CD4-positive, alpha-beta T cell (primary cell): Measurements from ENCODE around the gene HS6ST3. TPM values are rescaled to one million over a fixed set of nuclear protein-coding genes. Genes with fewer than 3 reads are reported as not detected.

Experiments used
- ATAC-seq: fragments of 200-7000 bp; cut with Tn5 transposase; one replicate; pipeline ENCODE4 v1.10.0; 2022; ENCODE audit warnings: mild to moderate bottlenecking; ENCODE audit not compliant: poor library complexity
- CTCF ChIA-PET: fragments of 350-600 bp; sonication (Branson Sonifier 250); formaldehyde crosslinking; loops from one replicate; lab custom pipeline; 2021; ENCODE audit warnings: antibody characterized with exemption, inconsistent platforms; lab: Charles Lee
- POLR2A ChIA-PET: fragments of 350-600 bp; sonication (Branson Sonifier 250); formaldehyde crosslinking; loops from one replicate; lab custom pipeline; 2021; ENCODE audit warnings: antibody characterized with exemption, inconsistent platforms; lab: Charles Lee
- DNase-seq, 14 experiments: peaks; one replicate each; pipeline ENCODE4 v3.0.0-alpha.2; 2013 to 2020; ENCODE audit warnings: mixed read lengths in 2 of 14
- H3K27ac ChIP-seq, 2 donors: one replicate each; pipeline versions ENCODE4 v1.5.1 to v1.7.0; 2013; ENCODE audit warnings: low read length in 2 of 2, low read depth in 1 of 2, mild to moderate bottlenecking in 1 of 2
- H3K27me3 ChIP-seq, 2 experiments: 1 replicate in 1 of 2; 2 replicates in 1 of 2; pipeline versions ENCODE4 v1.6.1 to v1.7.0; 2013; ENCODE audit warnings: low read length in 2 of 2, control low read depth in 1 of 2, mild to moderate bottlenecking in 1 of 2, moderate library complexity in 1 of 2; ENCODE audit not compliant: insufficient read depth in 2 of 2, control insufficient read depth in 1 of 2
- H3K36me3 ChIP-seq: one replicate; pipeline ENCODE4 v1.6.1; 2013; ENCODE audit warnings: low read length, control low read depth; ENCODE audit not compliant: insufficient read depth
- H3K4me1 ChIP-seq: one replicate; pipeline ENCODE4 v1.6.1; 2013; ENCODE audit warnings: low read length, control low read depth; ENCODE audit not compliant: insufficient read depth
- H3K4me3 ChIP-seq: one replicate; pipeline ENCODE4 v1.5.1; 2013; ENCODE audit warnings: mild to moderate bottlenecking, low read length, moderate library complexity
- H3K9me3 ChIP-seq, 2 experiments: 1 replicate in 1 of 2; 2 replicates in 1 of 2; pipeline versions ENCODE4 v1.6.1 to v1.7.0; 2013; ENCODE audit warnings: low read length in 2 of 2, mild to moderate bottlenecking in 2 of 2, control low read depth in 1 of 2, moderate library complexity in 1 of 2; ENCODE audit not compliant: control insufficient read depth in 1 of 2, insufficient read depth in 1 of 2
- H3K27ac Mint-ChIP-seq: one replicate; pipeline ENCODE4 v1.8.0; 2020; ENCODE audit warnings: mixed read lengths
- H3K27me3 Mint-ChIP-seq: one replicate; pipeline ENCODE4 v1.8.0; 2021; ENCODE audit warnings: mixed read lengths
- H3K36me3 Mint-ChIP-seq: one replicate; pipeline ENCODE4 v1.8.0; 2021; ENCODE audit warnings: low read depth, mixed read lengths
- H3K4me1 Mint-ChIP-seq: one replicate; pipeline ENCODE4 v1.8.0; 2021; ENCODE audit warnings: low read depth, mixed read lengths
- H3K4me3 Mint-ChIP-seq: one replicate; pipeline ENCODE4 v1.8.0; 2020; ENCODE audit warnings: mild to moderate bottlenecking, mixed read lengths
- H3K9me3 Mint-ChIP-seq: one replicate; pipeline ENCODE4 v1.8.0; 2020; ENCODE audit warnings: mixed read lengths
- CTCF ChIP-seq: fragments of 200-600 bp; IDR thresholded peaks from one replicate; pipeline ENCODE4 v1.8.0; 2022; ENCODE audit warnings: antibody characterized with exemption, mild to moderate bottlenecking
- intact Hi-C, 2 experiments: fragments of 100-400 bp; cut with DNase I in 1 of 2; cut with micrococcal nuclease in 1 of 2; formaldehyde crosslinking; loops; one replicate each; pipeline versions ENCODE4 v1.15.1 to v1.9.0; 2023 to 2025; cut with DNase I, micrococcal nuclease
- total RNA-seq, 174 experiments: library from RNA in 2 of 174; stranded (reverse) in 2 of 174; gene quantifications; one replicate each; pipeline ENCODE4 v1.2.3 and lab custom pipeline; 2021 to 2026

Gene HS6ST3
- total RNA-seq, 2 experiments from 2014 or later = not detected

DNA sequence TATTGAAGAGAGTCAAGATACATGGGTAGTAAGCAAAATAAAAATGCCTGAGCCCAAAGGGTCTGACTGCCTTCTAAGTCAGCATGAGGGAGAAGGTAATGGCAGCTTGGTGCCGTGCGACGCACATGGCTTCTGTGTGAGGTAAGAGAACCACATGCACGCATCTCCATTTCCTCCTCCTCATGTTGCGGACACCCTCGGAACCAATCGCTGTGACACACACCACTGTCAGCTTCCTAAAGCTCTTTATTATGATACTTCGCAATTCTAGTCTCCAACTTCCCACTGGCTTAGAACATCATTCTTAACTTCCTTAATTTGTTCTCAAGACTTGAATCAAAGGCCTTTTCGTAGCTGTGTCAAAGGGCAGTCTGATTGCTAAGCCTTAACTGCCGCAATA, 734.2 kb downstream of the HS6ST3 start:
- intact Hi-C loops = no loop called here

GRCh38 chr13:96825653-96826052, 735.7 kb downstream of the HS6ST3 start:
- DNase-seq (no peak), ATAC-seq (no peak)
- CTCF ChIA-PET = no interaction called here
- H3K4me3 Mint-ChIP-seq = no peak overlapping the region
- POLR2A ChIA-PET = no interaction called here
- H3K36me3 ChIP-seq = no peaks in the 10 kb centered on the region
- intact Hi-C loops = no loop called here
- no peaks in the 10 kb centered on the region for H3K4me1 Mint-ChIP-seq
- H3K4me3 ChIP-seq = no peak overlapping the region
- H3K9me3 Mint-ChIP-seq = peaks cover 6% of the 10 kb centered on the region
- H3K27ac ChIP-seq = no peak overlapping the region
- H3K4me1 ChIP-seq = no peaks in the 10 kb centered on the region
- H3K36me3 Mint-ChIP-seq = no peaks in the 10 kb centered on the region
- no peak overlapping the region for H3K27ac Mint-ChIP-seq
- H3K27me3 ChIP-seq = no peaks in the 10 kb centered on the region
- H3K9me3 ChIP-seq = no peaks in the 10 kb centered on the region
- TF ChIP-seq CTCF = no peak
- H3K27me3 Mint-ChIP-seq = no peaks in the 10 kb centered on the region

More for the DNA sequence above, 734.2 kb downstream of the HS6ST3 start:
- Mint-ChIP-seq H3K9me3 (no peaks in the 10 kb centered on the region), H3K4me1 (no peaks in the 10 kb centered on the region), H3K27ac (no peak overlapping the region), H3K4me3 (no peak overlapping the region), H3K27me3 (no peaks in the 10 kb centered on the region), H3K36me3 (no peaks in the 10 kb centered on the region)
- no peak overlapping the region for H3K4me3 ChIP-seq
- DNase-seq = peak in 1 of 14 experiments; percentile 2
- H3K36me3 ChIP-seq = no peaks in the 10 kb centered on the region
- no peak for ATAC-seq
- POLR2A ChIA-PET = no interaction called here
- H3K9me3 ChIP-seq = no peaks in the 10 kb centered on the region
- CTCF ChIA-PET = no interaction called here
- no peaks in the 10 kb centered on the region for H3K27me3 ChIP-seq
- H3K27ac ChIP-seq = no peak overlapping the region
- no peaks in the 10 kb centered on the region for H3K4me1 ChIP-seq
- no peak for TF ChIP-seq CTCF

DNA sequence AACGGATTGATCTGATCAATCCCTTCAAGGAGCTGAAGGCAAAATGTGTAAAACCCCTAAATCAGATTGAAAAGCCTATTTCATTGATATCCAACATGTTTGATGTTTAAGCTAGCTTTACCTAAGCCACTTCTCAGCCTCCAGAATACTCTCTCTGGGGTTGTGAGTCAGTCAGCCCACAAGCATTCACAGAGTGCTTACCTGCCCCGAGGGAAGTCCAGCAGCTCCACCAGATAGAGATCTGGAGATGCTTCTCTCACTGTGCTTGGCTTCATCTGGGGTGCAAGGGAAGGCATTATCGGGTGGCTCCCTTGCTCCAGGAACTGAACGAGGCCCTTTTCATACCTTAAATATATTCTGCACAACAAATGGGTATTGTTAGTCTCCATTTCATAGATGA, 744.7 kb downstream of the HS6ST3 start:
- ATAC-seq = no peak
- H3K27ac ChIP-seq = no peak overlapping the region
- no peaks in the 10 kb centered on the region for H3K27me3 ChIP-seq
- H3K36me3 ChIP-seq = no peaks in the 10 kb centered on the region
- H3K9me3 ChIP-seq = peaks cover 0 to 6% of the 10 kb centered on the region in 2 experiments
- no peaks in the 10 kb centered on the region for H3K36me3 Mint-ChIP-seq
- intact Hi-C loops = no loop called here
- TF ChIP-seq CTCF = no peak
- H3K27me3 Mint-ChIP-seq = no peaks in the 10 kb centered on the region
- no peak for DNase-seq
- no peak overlapping the region for H3K4me3 ChIP-seq
- no peak overlapping the region for H3K4me3 Mint-ChIP-seq
- POLR2A ChIA-PET = no interaction called here
- no peaks in the 10 kb centered on the region for H3K4me1 ChIP-seq
- CTCF ChIA-PET = no interaction called here
- H3K9me3 Mint-ChIP-seq = peaks cover 8% of the 10 kb centered on the region
- no peak overlapping the region for H3K27ac Mint-ChIP-seq
- H3K4me1 Mint-ChIP-seq = no peaks in the 10 kb centered on the region
